ENCODE results near the gene ID4.

Gene ID4

GRCh38 chr6:19805129-19805481, 32.1 kb upstream of the ID4 start:
- H3K27me3 ChIP-seq (ENCODE audit: control insufficient read depth, insufficient read depth, low read length), result peaks cover 17% of the 10 kb centered on the region
- H3K9me3 ChIP-seq (ENCODE audit: control insufficient read depth, insufficient read depth, low read length), result 0 out of 2 replicates have a peak, but pooled peaks cover 5% of the 10 kb centered on the region
- peak overlapping the region; percentile 96 for H3K27ac ChIP-seq (ENCODE audit: low read depth, low read length)
- peak overlapping the region; percentile 70 for H3K4me3 ChIP-seq (ENCODE audit: low read depth, low read length)
- peaks cover 25% of the 10 kb centered on the region for H3K4me1 ChIP-seq (ENCODE audit: control insufficient read depth, insufficient read depth, low read length)
- no peaks in the 10 kb centered on the region for H3K36me3 ChIP-seq (ENCODE audit: control insufficient read depth, insufficient read depth, low read length)
- peak overlapping the region; percentile 72 for H3K9ac ChIP-seq (ENCODE audit: low read depth, low read length)

- Histone ChIP-seq H3K9me3 (ENCODE audit: control insufficient read depth, insufficient read depth, low read length) (0 out of 2 replicates have a peak, but pooled peaks cover 5% of the 10 kb centered on the region), H3K27me3 (ENCODE audit: control insufficient read depth, insufficient read depth, low read length) (peaks cover 17% of the 10 kb centered on the region), H3K36me3 (ENCODE audit: control insufficient read depth, insufficient read depth, low read length) (no peaks in the 10 kb centered on the region), H3K27ac (ENCODE audit: low read depth, low read length) (no peak overlapping the region), H3K4me1 (ENCODE audit: control insufficient read depth, insufficient read depth, low read length) (peaks cover 25% of the 10 kb centered on the region), H3K4me3 (ENCODE audit: low read depth, low read length) (no peak overlapping the region), H3K9ac (ENCODE audit: low read depth, low read length) (no peak overlapping the region)
Measured at GRCh38 chr6:19806971-19807396, 30.2 kb upstream of the ID4 start.

- Histone ChIP-seq H3K36me3 (ENCODE audit: control insufficient read depth, insufficient read depth, low read length) (no peaks in the 10 kb centered on the region), H3K4me3 (ENCODE audit: low read depth, low read length) (no peak overlapping the region)
Measured at GRCh38 chr6:19811397-19812079, 25.6 kb upstream of the ID4 start.

GRCh38 chr6:19812512-19813119, 24.6 kb upstream of the ID4 start:
- H3K9me3 ChIP-seq (ENCODE audit: control insufficient read depth, insufficient read depth, low read length), result 0 out of 2 replicates have a peak, but pooled peaks cover 4% of the 10 kb centered on the region
- H3K4me3 ChIP-seq (ENCODE audit: low read depth, low read length), result no peak overlapping the region
- H3K9ac ChIP-seq (ENCODE audit: low read depth, low read length), result no peak overlapping the region
- no peaks in the 10 kb centered on the region for H3K4me1 ChIP-seq (ENCODE audit: control insufficient read depth, insufficient read depth, low read length)
- no peaks in the 10 kb centered on the region for H3K36me3 ChIP-seq (ENCODE audit: control insufficient read depth, insufficient read depth, low read length)
- H3K27me3 ChIP-seq (ENCODE audit: control insufficient read depth, insufficient read depth, low read length), result no peaks in the 10 kb centered on the region
- H3K27ac ChIP-seq (ENCODE audit: low read depth, low read length), result no peak overlapping the region

More at GRCh38 chr6:19811397-19812079, 25.6 kb upstream of the ID4 start:
- H3K27ac ChIP-seq (ENCODE audit: low read depth, low read length), result no peak overlapping the region
- H3K27me3 ChIP-seq (ENCODE audit: control insufficient read depth, insufficient read depth, low read length), result no peaks in the 10 kb centered on the region
- no peak overlapping the region for H3K9ac ChIP-seq (ENCODE audit: low read depth, low read length)
- H3K4me1 ChIP-seq (ENCODE audit: control insufficient read depth, insufficient read depth, low read length), result no peaks in the 10 kb centered on the region
- 0 out of 2 replicates have a peak, but pooled peaks cover 5% of the 10 kb centered on the region for H3K9me3 ChIP-seq (ENCODE audit: control insufficient read depth, insufficient read depth, low read length)

- H3K36me3 ChIP-seq (ENCODE audit: control insufficient read depth, insufficient read depth, low read length), result no peaks in the 10 kb centered on the region
- no peaks in the 10 kb centered on the region for H3K27me3 ChIP-seq (ENCODE audit: control insufficient read depth, insufficient read depth, low read length)
- H3K9me3 ChIP-seq (ENCODE audit: control insufficient read depth, insufficient read depth, low read length), result no peaks in the 10 kb centered on the region
- no peak overlapping the region for H3K27ac ChIP-seq (ENCODE audit: low read depth, low read length)
- no peak overlapping the region for H3K4me3 ChIP-seq (ENCODE audit: low read depth, low read length)
- no peaks in the 10 kb centered on the region for H3K4me1 ChIP-seq (ENCODE audit: control insufficient read depth, insufficient read depth, low read length)
- H3K9ac ChIP-seq (ENCODE audit: low read depth, low read length), result no peak overlapping the region
Measured at GRCh38 chr6:19818805-19819204, 18.4 kb upstream of the ID4 start.

- no peak overlapping the region for H3K9ac ChIP-seq (ENCODE audit: low read depth, low read length)
- no peaks in the 10 kb centered on the region for H3K36me3 ChIP-seq (ENCODE audit: control insufficient read depth, insufficient read depth, low read length)
- no peak overlapping the region for H3K4me3 ChIP-seq (ENCODE audit: low read depth, low read length)
- H3K4me1 ChIP-seq (ENCODE audit: control insufficient read depth, insufficient read depth, low read length), result no peaks in the 10 kb centered on the region
- 0 out of 2 replicates have a peak, but pooled peaks cover 2% of the 10 kb centered on the region for H3K9me3 ChIP-seq (ENCODE audit: control insufficient read depth, insufficient read depth, low read length)
- H3K27ac ChIP-seq (ENCODE audit: low read depth, low read length), result no peak overlapping the region
- H3K27me3 ChIP-seq (ENCODE audit: control insufficient read depth, insufficient read depth, low read length), result no peaks in the 10 kb centered on the region
Measured at GRCh38 chr6:19824058-19824807, 12.9 kb upstream of the ID4 start.

- Histone ChIP-seq H3K9me3 (ENCODE audit: control insufficient read depth, insufficient read depth, low read length) (0 out of 2 replicates have a peak, but pooled peaks cover 2% of the 10 kb centered on the region), H3K9ac (ENCODE audit: low read depth, low read length) (no peak overlapping the region), H3K27ac (ENCODE audit: low read depth, low read length) (no peak overlapping the region), H3K27me3 (ENCODE audit: control insufficient read depth, insufficient read depth, low read length) (no peaks in the 10 kb centered on the region), H3K36me3 (ENCODE audit: control insufficient read depth, insufficient read depth, low read length) (no peaks in the 10 kb centered on the region), H3K4me1 (ENCODE audit: control insufficient read depth, insufficient read depth, low read length) (no peaks in the 10 kb centered on the region), H3K4me3 (ENCODE audit: low read depth, low read length) (no peak overlapping the region)
Measured at GRCh38 chr6:19827247-19827646, 9.9 kb upstream of the ID4 start.

GRCh38 chr6:19827903-19828302, 9.3 kb upstream of the ID4 start:
- H3K4me3 ChIP-seq (ENCODE audit: low read depth, low read length), result no peak overlapping the region
- 0 out of 2 replicates have a peak, but pooled peaks cover 2% of the 10 kb centered on the region for H3K9me3 ChIP-seq (ENCODE audit: control insufficient read depth, insufficient read depth, low read length)
- H3K36me3 ChIP-seq (ENCODE audit: control insufficient read depth, insufficient read depth, low read length), result no peaks in the 10 kb centered on the region
- no peaks in the 10 kb centered on the region for H3K4me1 ChIP-seq (ENCODE audit: control insufficient read depth, insufficient read depth, low read length)
- no peak overlapping the region for H3K27ac ChIP-seq (ENCODE audit: low read depth, low read length)
- H3K27me3 ChIP-seq (ENCODE audit: control insufficient read depth, insufficient read depth, low read length), result no peaks in the 10 kb centered on the region
- H3K9ac ChIP-seq (ENCODE audit: low read depth, low read length), result no peak overlapping the region

- no peak overlapping the region for H3K9ac ChIP-seq (ENCODE audit: low read depth, low read length)
- H3K27ac ChIP-seq (ENCODE audit: low read depth, low read length), result no peak overlapping the region
- no peaks in the 10 kb centered on the region for H3K36me3 ChIP-seq (ENCODE audit: control insufficient read depth, insufficient read depth, low read length)
- peaks cover 4% of the 10 kb centered on the region; the same call in 1 of the 2 replicates for H3K4me1 ChIP-seq (ENCODE audit: control insufficient read depth, insufficient read depth, low read length)
- 0 out of 2 replicates have a peak, but pooled peaks cover 2% of the 10 kb centered on the region for H3K9me3 ChIP-seq (ENCODE audit: control insufficient read depth, insufficient read depth, low read length)
- H3K27me3 ChIP-seq (ENCODE audit: control insufficient read depth, insufficient read depth, low read length), result peaks cover 3% of the 10 kb centered on the region; the same call in 1 of the 2 replicates
- no peak overlapping the region for H3K4me3 ChIP-seq (ENCODE audit: low read depth, low read length)
Measured at GRCh38 chr6:19830171-19830570, 7.0 kb upstream of the ID4 start.

- H3K9me3 ChIP-seq (ENCODE audit: control insufficient read depth, insufficient read depth, low read length), result 0 out of 2 replicates have a peak, but pooled peaks cover 2% of the 10 kb centered on the region
- peaks cover 13% of the 10 kb centered on the region for H3K27me3 ChIP-seq (ENCODE audit: control insufficient read depth, insufficient read depth, low read length)
- peaks cover 12% of the 10 kb centered on the region for H3K4me1 ChIP-seq (ENCODE audit: control insufficient read depth, insufficient read depth, low read length)
- no peak overlapping the region for H3K27ac ChIP-seq (ENCODE audit: low read depth, low read length)
- no peak overlapping the region for H3K4me3 ChIP-seq (ENCODE audit: low read depth, low read length)
- no peak overlapping the region for H3K9ac ChIP-seq (ENCODE audit: low read depth, low read length)
- H3K36me3 ChIP-seq (ENCODE audit: control insufficient read depth, insufficient read depth, low read length), result no peaks in the 10 kb centered on the region
Measured at GRCh38 chr6:19831358-19831757, 5.8 kb upstream of the ID4 start.

- Histone ChIP-seq H3K27me3 (ENCODE audit: control insufficient read depth, insufficient read depth, low read length) (peaks cover 21% of the 10 kb centered on the region), H3K27ac (ENCODE audit: low read depth, low read length) (no peak overlapping the region), H3K9ac (ENCODE audit: low read depth, low read length) (no peak overlapping the region), H3K9me3 (ENCODE audit: control insufficient read depth, insufficient read depth, low read length) (no peaks in the 10 kb centered on the region), H3K4me1 (ENCODE audit: control insufficient read depth, insufficient read depth, low read length) (peaks cover 12% of the 10 kb centered on the region), H3K36me3 (ENCODE audit: control insufficient read depth, insufficient read depth, low read length) (no peaks in the 10 kb centered on the region), H3K4me3 (ENCODE audit: low read depth, low read length) (no peak overlapping the region)
Measured at GRCh38 chr6:19833947-19834346, 3.2 kb upstream of the ID4 start.

Data from HUES48 (cell line).